Trophoblast cell (in vitro differentiated cells and primary cell): ENCODE data around the gene CABYR.

Experiments used
- DNase-seq, 2 donors: peaks; one replicate each; pipeline ENCODE4 v3.0.0-alpha.2; 2016
- H2AFZ ChIP-seq: 2 replicates; pipeline ENCODE4 v1.6.1; 2013; ENCODE audit warnings: low read length, moderate library complexity, mild to moderate bottlenecking; ENCODE audit not compliant: insufficient read depth, poor library complexity
- H2AK5ac ChIP-seq: 2 replicates; pipeline ENCODE4 v1.6.1; 2013; ENCODE audit warnings: mild to moderate bottlenecking, low read length
- H2BK120ac ChIP-seq: 2 replicates; pipeline ENCODE4 v1.6.1; 2013; ENCODE audit warnings: low read length, mild to moderate bottlenecking, moderate library complexity; ENCODE audit not compliant: insufficient read depth, poor library complexity
- H2BK12ac ChIP-seq: 2 replicates; pipeline ENCODE4 v1.6.1; 2013; ENCODE audit warnings: mild to moderate bottlenecking, low read length, moderate library complexity
- H2BK5ac ChIP-seq: 2 replicates; pipeline ENCODE4 v1.6.1; 2013; ENCODE audit warnings: low read length, low read depth, moderate library complexity, mild to moderate bottlenecking; ENCODE audit not compliant: poor library complexity
- H3K14ac ChIP-seq: 2 replicates; pipeline ENCODE4 v1.6.1; 2013; ENCODE audit warnings: mild to moderate bottlenecking, low read length
- H3K18ac ChIP-seq: 2 replicates; pipeline ENCODE4 v1.6.1; 2013; ENCODE audit warnings: mild to moderate bottlenecking, low read length
- H3K23ac ChIP-seq: 2 replicates; pipeline ENCODE4 v1.6.1; 2013; ENCODE audit warnings: low read length
- H3K27ac ChIP-seq: 2 replicates; pipeline ENCODE4 v1.5.1; 2013; ENCODE audit warnings: low read depth, mild to moderate bottlenecking, inconsistent platforms, low read length, moderate library complexity
- H3K27me3 ChIP-seq: 2 replicates; pipeline ENCODE4 v1.6.1; 2013; ENCODE audit warnings: inconsistent platforms, mild to moderate bottlenecking, low read length, moderate library complexity; ENCODE audit not compliant: insufficient read depth
- H3K36me3 ChIP-seq, 2 experiments: 1 replicate in 1 of 2; 2 replicates in 1 of 2; pipeline ENCODE4 v1.6.1; 2013; ENCODE audit warnings: low read length in 2 of 2, mild to moderate bottlenecking in 2 of 2, moderate library complexity in 1 of 2; ENCODE audit not compliant: insufficient read depth in 2 of 2, control insufficient read depth in 1 of 2
- H3K4ac ChIP-seq: 2 replicates; pipeline ENCODE4 v1.6.1; 2013; ENCODE audit warnings: low read depth, mild to moderate bottlenecking, low read length, moderate library complexity
- H3K4me1 ChIP-seq, 2 experiments: 1 replicate in 1 of 2; 2 replicates in 1 of 2; pipeline ENCODE4 v1.6.1; 2013; ENCODE audit warnings: low read length in 2 of 2, mild to moderate bottlenecking in 2 of 2, moderate library complexity in 1 of 2; ENCODE audit not compliant: insufficient read depth in 2 of 2, control insufficient read depth in 1 of 2
- H3K4me2 ChIP-seq: 2 replicates; pipeline ENCODE4 v1.6.1; 2013; ENCODE audit warnings: inconsistent platforms, mild to moderate bottlenecking, low read length, moderate library complexity
- H3K4me3 ChIP-seq: 2 replicates; pipeline ENCODE4 v1.5.1; 2013; ENCODE audit warnings: mild to moderate bottlenecking, low read depth, low read length, inconsistent platforms
- H3K79me1 ChIP-seq: one replicate; pipeline ENCODE4 v1.6.1; 2013; ENCODE audit warnings: low read length
- H3K79me2 ChIP-seq: 2 replicates; pipeline ENCODE4 v1.6.1; 2013; ENCODE audit warnings: low read length, mild to moderate bottlenecking; ENCODE audit not compliant: control insufficient read depth, insufficient read depth, poor library complexity
- H3K9ac ChIP-seq: 2 replicates; pipeline ENCODE4 v1.6.1; 2013; ENCODE audit warnings: mild to moderate bottlenecking, low read length
- H3K9me3 ChIP-seq: 2 replicates; pipeline ENCODE4 v1.6.1; 2013; ENCODE audit warnings: low read depth, mild to moderate bottlenecking, control low read depth, inconsistent platforms, low read length; ENCODE audit not compliant: insufficient read depth
- H4K12ac ChIP-seq: 2 replicates; pipeline ENCODE4 v1.6.1; 2013; ENCODE audit warnings: low read depth, mild to moderate bottlenecking, low read length, moderate library complexity
- H4K8ac ChIP-seq: 2 replicates; pipeline ENCODE4 v1.6.1; 2013; ENCODE audit warnings: low read depth, mild to moderate bottlenecking, low read length, moderate library complexity
- H4K91ac ChIP-seq: one replicate; pipeline ENCODE4 v1.6.1; 2013; ENCODE audit warnings: low read depth, mild to moderate bottlenecking, low read length, moderate library complexity
- WGBS: extraction: QIAGEN DNeasy Blood & Tissue Kit; methylation state at CpG from one replicate; pipeline ENCODE4 v1.1.7; 2013; ENCODE audit warnings: missing lambda C conversion rate; ENCODE audit not compliant: insufficient read length, insufficient coverage; ENCODE audit errors: extremely low coverage; 5-methylcytosine and 5-hydroxymethylcytosine counted together

Gene CABYR

GRCh38 chr18:24108641-24109040, 30.2 kb upstream of the CABYR start:
- Histone ChIP-seq H3K14ac (no peak overlapping the region), H4K8ac (no peak overlapping the region), H2BK5ac (no peak overlapping the region), H3K79me2 (no peaks in the 10 kb centered on the region), H3K4me2 (no peak overlapping the region), H3K18ac (no peak overlapping the region), H3K9me3 (no peaks in the 10 kb centered on the region), H2AFZ (no peak overlapping the region), H3K27me3 (no peaks in the 10 kb centered on the region), H3K4me3 (no peak overlapping the region), H3K79me1 (no peaks in the 10 kb centered on the region), H2BK120ac (no peak overlapping the region), H4K12ac (no peak overlapping the region), H2BK12ac (no peak overlapping the region), H2AK5ac (no peak overlapping the region), H4K91ac (no peak overlapping the region), H3K9ac (no peak overlapping the region), H3K4me1 (no peaks in the 10 kb centered on the region), H3K27ac (no peak overlapping the region), H3K23ac (no peak overlapping the region), H3K4ac (no peak overlapping the region), H3K36me3 (no peaks in the 10 kb centered on the region)
- peak; percentile 1 to 83 for DNase-seq
- no CpG with 5 or more reads among the region's 1 CpG for WGBS

- H2BK120ac ChIP-seq = no peak overlapping the region
- no CpG with 5 or more reads among the region's 2 CpGs for WGBS
- no peak overlapping the region for H4K12ac ChIP-seq
- no peak overlapping the region for H3K18ac ChIP-seq
- no peaks in the 10 kb centered on the region for H3K4me1 ChIP-seq
- no peak for DNase-seq
- H3K9me3 ChIP-seq = no peaks in the 10 kb centered on the region
- no peak overlapping the region for H3K27ac ChIP-seq
- H3K79me1 ChIP-seq = no peaks in the 10 kb centered on the region
- H3K27me3 ChIP-seq = no peaks in the 10 kb centered on the region
- no peaks in the 10 kb centered on the region for H3K79me2 ChIP-seq
- H3K4me3 ChIP-seq = no peak overlapping the region
- H3K23ac ChIP-seq = no peak overlapping the region
- no peak overlapping the region for H2AFZ ChIP-seq
- H3K4me2 ChIP-seq = no peak overlapping the region
- no peak overlapping the region for H3K14ac ChIP-seq
- H3K4ac ChIP-seq = no peak overlapping the region
- no peak overlapping the region for H2BK12ac ChIP-seq
- no peak overlapping the region for H3K9ac ChIP-seq
- H4K91ac ChIP-seq = no peak overlapping the region
- H4K8ac ChIP-seq = no peak overlapping the region
- no peak overlapping the region for H2AK5ac ChIP-seq
- H2BK5ac ChIP-seq = no peak overlapping the region
- peaks cover 0 to 2% of the 10 kb centered on the region in 2 experiments for H3K36me3 ChIP-seq
Observed at GRCh38 chr18:24111936-24112335, 26.9 kb upstream of the CABYR start.

- Histone ChIP-seq H2AK5ac (no peak overlapping the region), H3K27me3 (no peaks in the 10 kb centered on the region)
Observed at GRCh38 chr18:24112464-24112863, 26.4 kb upstream of the CABYR start.

GRCh38 chr18:24112874-24113615, 25.8 kb upstream of the CABYR start:
- no peak overlapping the region for H3K9ac ChIP-seq
- DNase-seq = no peak
- no CpG with 5 or more reads among the region's 15 CpGs for WGBS

More at GRCh38 chr18:24112464-24112863, 26.4 kb upstream of the CABYR start:
- Histone ChIP-seq H3K4me2 (no peak overlapping the region), H3K79me2 (no peaks in the 10 kb centered on the region), H4K8ac (no peak overlapping the region), H3K27ac (no peak overlapping the region), H3K79me1 (no peaks in the 10 kb centered on the region), H3K36me3 (peaks cover 0 to 2% of the 10 kb centered on the region in 2 experiments), H2BK120ac (no peak overlapping the region), H3K4ac (no peak overlapping the region), H2BK5ac (no peak overlapping the region), H3K18ac (no peak overlapping the region), H2BK12ac (no peak overlapping the region), H3K4me3 (no peak overlapping the region), H2AFZ (no peak overlapping the region), H3K14ac (no peak overlapping the region), H4K12ac (no peak overlapping the region), H3K9ac (no peak overlapping the region), H3K9me3 (no peaks in the 10 kb centered on the region), H4K91ac (no peak overlapping the region), H3K23ac (no peak overlapping the region), H3K4me1 (no peaks in the 10 kb centered on the region)
- no CpG with 5 or more reads among the region's 4 CpGs for WGBS
- no peak for DNase-seq

More at GRCh38 chr18:24112874-24113615, 25.8 kb upstream of the CABYR start:
- Histone ChIP-seq H2BK12ac (no peak overlapping the region), H2BK5ac (no peak overlapping the region), H3K9me3 (no peaks in the 10 kb centered on the region), H3K18ac (no peak overlapping the region), H3K79me1 (no peaks in the 10 kb centered on the region), H3K4me1 (no peaks in the 10 kb centered on the region), H4K91ac (no peak overlapping the region), H3K14ac (no peak overlapping the region), H3K4me2 (no peak overlapping the region), H3K23ac (no peak overlapping the region), H3K4me3 (no peak overlapping the region), H2BK120ac (no peak overlapping the region), H3K4ac (no peak overlapping the region), H3K27ac (no peak overlapping the region), H3K79me2 (no peaks in the 10 kb centered on the region), H4K12ac (no peak overlapping the region), H3K27me3 (no peaks in the 10 kb centered on the region), H2AFZ (no peak overlapping the region), H4K8ac (no peak overlapping the region), H2AK5ac (no peak overlapping the region), H3K36me3 (peaks cover 0 to 2% of the 10 kb centered on the region in 2 experiments)
